ENCODE data around the gene MAGI3.

DNA sequence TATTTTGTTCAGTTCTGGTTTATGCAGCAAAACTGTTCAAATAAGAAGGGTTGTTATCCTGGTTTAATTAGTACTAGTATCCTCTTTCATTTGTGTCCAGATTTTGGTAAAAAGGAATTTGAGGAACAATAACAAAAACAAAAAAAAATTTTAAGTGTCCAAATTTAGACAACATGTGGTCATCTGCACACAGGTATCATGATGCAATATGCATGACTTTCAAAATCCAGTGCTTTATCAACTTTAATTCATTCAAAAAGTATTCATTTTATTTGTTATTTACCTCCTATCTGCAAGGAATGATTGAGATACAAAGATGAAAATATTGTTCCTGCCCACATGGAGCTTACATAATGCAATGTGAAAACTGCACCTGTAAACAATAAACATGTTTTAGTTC lies 16.7 kb upstream of the MAGI3 start:
- TF ChIP-seq, protein P1, sequence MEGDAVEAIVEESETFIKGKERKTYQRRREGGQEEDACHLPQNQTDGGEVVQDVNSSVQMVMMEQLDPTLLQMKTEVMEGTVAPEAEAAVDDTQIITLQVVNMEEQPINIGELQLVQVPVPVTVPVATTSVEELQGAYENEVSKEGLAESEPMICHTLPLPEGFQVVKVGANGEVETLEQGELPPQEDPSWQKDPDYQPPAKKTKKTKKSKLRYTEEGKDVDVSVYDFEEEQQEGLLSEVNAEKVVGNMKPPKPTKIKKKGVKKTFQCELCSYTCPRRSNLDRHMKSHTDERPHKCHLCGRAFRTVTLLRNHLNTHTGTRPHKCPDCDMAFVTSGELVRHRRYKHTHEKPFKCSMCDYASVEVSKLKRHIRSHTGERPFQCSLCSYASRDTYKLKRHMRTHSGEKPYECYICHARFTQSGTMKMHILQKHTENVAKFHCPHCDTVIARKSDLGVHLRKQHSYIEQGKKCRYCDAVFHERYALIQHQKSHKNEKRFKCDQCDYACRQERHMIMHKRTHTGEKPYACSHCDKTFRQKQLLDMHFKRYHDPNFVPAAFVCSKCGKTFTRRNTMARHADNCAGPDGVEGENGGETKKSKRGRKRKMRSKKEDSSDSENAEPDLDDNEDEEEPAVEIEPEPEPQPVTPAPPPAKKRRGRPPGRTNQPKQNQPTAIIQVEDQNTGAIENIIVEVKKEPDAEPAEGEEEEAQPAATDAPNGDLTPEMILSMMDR (IDR thresholded peaks at IDR 0.05): no peak
- no peak for TF ChIP-seq POLR2A (IDR thresholded peaks at IDR 0.05)
